HepG2 (cell line): ENCODE results near the gene ZNF284. TPM values are rescaled to one million over a fixed set of nuclear protein-coding genes. Genes with fewer than 3 reads are reported as not detected.
A peak's percentile ranks its signal among the peaks of the same experiment; 100 is the strongest.

Experiments used
- ARID5B ChIP-seq: IDR thresholded peaks from 2 replicates; pipeline ENCODE4 v1.4.0; 2020; ENCODE audit warnings: mild to moderate bottlenecking, missing genetic modification reagents
- ATF6 ChIP-seq: sonication (generic); formaldehyde crosslinking; conservative IDR thresholded peaks from 2 replicates; pipeline ENCODE4 v1.4.0; 2020; ENCODE audit warnings: missing genetic modification reagents
- FOSL2 ChIP-seq: sonication (generic); formaldehyde crosslinking; IDR thresholded peaks from 2 replicates; pipeline ENCODE4 v1.4.0; 2020; ENCODE audit warnings: missing genetic modification reagents
- KLF9 ChIP-seq: IDR thresholded peaks from 2 replicates; pipeline ENCODE4 v1.6.1; 2016; ENCODE audit warnings: low read depth
- NR2F6 ChIP-seq, 2 experiments: IDR thresholded peaks; 2 replicates each; pipeline ENCODE4 v1.6.1; 2016; ENCODE audit warnings: antibody characterized with exemption in 1 of 2, mild to moderate bottlenecking in 1 of 2
- PRPF4 ChIP-seq: fragments of 200-400 bp; formaldehyde crosslinking; IDR thresholded peaks from 2 replicates; pipeline ENCODE4 v1.6.1; 2016; ENCODE audit warnings: low read length, low read depth; ENCODE audit not compliant: poor library complexity, severe bottlenecking
- RARG ChIP-seq: sonication (generic); formaldehyde crosslinking; IDR thresholded peaks from 2 replicates; pipeline ENCODE4 v1.4.0; 2020; ENCODE audit warnings: low read depth, mild to moderate bottlenecking, missing genetic modification reagents
- SOX6 ChIP-seq, 2 experiments: fragments of 450-650 bp in 1 of 2; sonication (generic) in 1 of 2; formaldehyde crosslinking in 1 of 2; IDR thresholded peaks; 2 replicates each; pipeline versions ENCODE4 v1.4.0 to v1.6.1; 2017 to 2020; ENCODE audit warnings: antibody characterized with exemption in 1 of 2, mild to moderate bottlenecking in 1 of 2, missing genetic modification reagents in 1 of 2
- SP4 ChIP-seq: sonication (generic); formaldehyde crosslinking; IDR thresholded peaks from 2 replicates; pipeline ENCODE4 v1.8.1; 2023; ENCODE audit warnings: mild to moderate bottlenecking, missing genetic modification reagents
- ZHX2 ChIP-seq, 2 experiments: sonication (generic) in 1 of 2; formaldehyde crosslinking in 1 of 2; IDR thresholded peaks; 2 replicates each; pipeline versions ENCODE4 v1.6.1 to v1.9.0; 2014 to 2022; ENCODE audit warnings: antibody characterized with exemption in 1 of 2, borderline replicate concordance in 1 of 2, inconsistent platforms in 1 of 2, low read depth in 1 of 2, missing genetic modification reagents in 1 of 2
- ZNF335 ChIP-seq: sonication (generic); formaldehyde crosslinking; IDR thresholded peaks from 2 replicates; pipeline ENCODE4 v1.4.0; 2020; ENCODE audit warnings: missing genetic modification reagents
- ZNF776 ChIP-seq: sonication (generic); formaldehyde crosslinking; IDR thresholded peaks from 2 replicates; pipeline ENCODE4 v1.4.0; 2020; ENCODE audit warnings: mild to moderate bottlenecking, missing genetic modification reagents
- polyA plus RNA-seq, 8 experiments: library from polyadenylated mRNA; depleted of rRNA in 3 of 8; stranded (reverse) in 7 of 8; unstranded in 1 of 8; fragments of >200 nt; fragmentation: Illumina TruSeq in 4 of 8; extraction: Trizol in 4 of 8; gene quantifications; 2 replicates each; pipeline versions ENCODE4 v1.2.1 to v1.2.3, GENCODE V29; 2011 to 2016; ENCODE audit warnings: low read depth in 4 of 8, missing spikeins in 1 of 8, mixed read lengths in 1 of 8; ENCODE audit not compliant: insufficient read depth in 1 of 8
- total RNA-seq, 5 experiments: library from RNA; depleted of rRNA; stranded (reverse); fragments of >200 nt; fragmentation: Illumina TruSeq; extraction: Trizol; gene quantifications; 2 replicates each; pipeline ENCODE4 v1.2.3, GENCODE V29; 2016; ENCODE audit warnings: low read depth in 1 of 5

The ZNF284 gene
- total and polyA plus RNA-seq, 2 of the 13 experiments (the other 11 are each of a cell fraction or from before 2014, with no cell fraction given) = 1.2 to 2.3 TPM

GRCh38 chr19:44071824-44072542 is at the start of gene ZNF284 (continued):
- TF ChIP-seq RARG (CRISPR knock-in tag) (no peak), ATF6 (CRISPR knock-in tag) (no peak), ZHX2 (IDR thresholded peaks at IDR 0.05; ENCODE audit: low read depth) (peak; percentile 71; the same call in 1 of the 2 replicates), ZHX2 (CRISPR knock-in tag; IDR thresholded peaks at IDR 0.05; ENCODE audit: borderline replicate concordance) (no peak), NR2F6 (IDR thresholded peaks at IDR 0.05) (no peak), NR2F6 (CRISPR knock-in tag; IDR thresholded peaks at IDR 0.05) (0 out of 2 replicates have a peak, but pooled peaks have one; percentile 22), SP4 (CRISPR knock-in tag) (no peak), FOSL2 (peak; percentile 25; the same call in 1 of the 2 replicates), KLF9 (CRISPR knock-in tag) (0 out of 2 replicates have a peak, but pooled peaks have one; percentile 28), ZNF776 (CRISPR knock-in tag) (0 out of 2 replicates have a peak, but pooled peaks have one; percentile 32), PRPF4 (no peak), SOX6 (IDR thresholded peaks at IDR 0.05) (no peak), SOX6 (CRISPR knock-in tag; IDR thresholded peaks at IDR 0.05) (peak; percentile 59), ZNF335 (CRISPR knock-in tag) (peak; percentile 87), ARID5B (CRISPR knock-in tag) (peak; percentile 47)
